Endometrial microvascular endothelial cells (primary cell): ENCODE measurements around the gene EFS. TPM values are rescaled to one million over a fixed set of nuclear protein-coding genes. Genes with fewer than 3 reads are reported as not detected.

ENCODE experiments used
- in situ Hi-C: cut with HindIII; loops from 2 replicates; pipeline ENCODE4 v1.10.0; 2017; ENCODE audit warnings: low sequenced_read_pairs, low pct_unique_long_range_greater_than_20kb; ENCODE audit errors: inconsistent ontology term
- total RNA-seq: library from RNA; depleted of rRNA; stranded (reverse); fragments of >200 nt; gene quantifications from one replicate; pipeline ENCODE4 v1.2.3, GENCODE V29; 2015; ENCODE audit errors: inconsistent ontology term

The EFS gene, protein sequence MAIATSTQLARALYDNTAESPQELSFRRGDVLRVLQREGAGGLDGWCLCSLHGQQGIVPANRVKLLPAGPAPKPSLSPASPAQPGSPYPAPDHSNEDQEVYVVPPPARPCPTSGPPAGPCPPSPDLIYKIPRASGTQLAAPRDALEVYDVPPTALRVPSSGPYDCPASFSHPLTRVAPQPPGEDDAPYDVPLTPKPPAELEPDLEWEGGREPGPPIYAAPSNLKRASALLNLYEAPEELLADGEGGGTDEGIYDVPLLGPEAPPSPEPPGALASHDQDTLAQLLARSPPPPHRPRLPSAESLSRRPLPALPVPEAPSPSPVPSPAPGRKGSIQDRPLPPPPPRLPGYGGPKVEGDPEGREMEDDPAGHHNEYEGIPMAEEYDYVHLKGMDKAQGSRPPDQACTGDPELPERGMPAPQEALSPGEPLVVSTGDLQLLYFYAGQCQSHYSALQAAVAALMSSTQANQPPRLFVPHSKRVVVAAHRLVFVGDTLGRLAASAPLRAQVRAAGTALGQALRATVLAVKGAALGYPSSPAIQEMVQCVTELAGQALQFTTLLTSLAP
- total RNA-seq = not detected

- in situ Hi-C loops = no loop called here
Measured at GRCh38 chr14:23365036-23365731, at the start of gene EFS. TSS of gene EFS (minus strand) at chr14:23365172. CDS start at chr14:23365025, 147 bp downstream.

GRCh38 chr14:23414254-23414653 is 49.3 kb upstream of the EFS start:
- in situ Hi-C loops = no loop called here

GRCh38 chr14:23413681-23414080 is 48.7 kb upstream of the EFS start:
- in situ Hi-C loops = no loop called here

GRCh38 chr14:23411563-23412525 is 46.9 kb upstream of the EFS start:
- in situ Hi-C loops = no loop called here

- in situ Hi-C loops = no loop called here
Measured at GRCh38 chr14:23409966-23410635, 45.1 kb upstream of the EFS start.

DNA sequence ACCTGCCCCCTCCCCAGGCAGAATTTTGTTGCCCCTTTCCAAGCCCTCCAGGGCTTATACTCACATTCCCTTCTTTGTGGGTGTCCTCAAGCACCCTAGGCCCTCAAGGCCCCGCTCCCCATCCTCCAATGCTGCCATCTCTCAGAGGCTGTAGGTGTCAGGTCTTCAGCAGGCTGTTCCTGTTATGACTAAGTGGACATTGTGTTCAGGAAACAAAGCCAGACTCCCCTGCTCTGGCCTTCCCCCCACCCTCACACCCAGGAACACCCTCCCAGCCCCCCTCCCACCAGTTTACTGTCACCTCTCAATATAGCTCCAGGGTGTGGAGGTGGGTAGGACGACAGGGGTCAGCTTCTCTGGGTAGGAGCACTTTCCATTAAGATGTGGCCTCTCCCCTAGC is 44.5 kb upstream of the EFS start:
- in situ Hi-C loops = no loop called here

- in situ Hi-C loops = no loop called here
Measured at GRCh38 chr14:23408307-23408630, 43.3 kb upstream of the EFS start.

GRCh38 chr14:23407516-23408306 is 42.7 kb upstream of the EFS start, which contains the start of gene MYH6:
TSS of gene MYH6 (minus strand) at chr14:23408273. CDS start at chr14:23407223, 1,050 bp downstream.
- in situ Hi-C loops = no loop called here

DNA sequence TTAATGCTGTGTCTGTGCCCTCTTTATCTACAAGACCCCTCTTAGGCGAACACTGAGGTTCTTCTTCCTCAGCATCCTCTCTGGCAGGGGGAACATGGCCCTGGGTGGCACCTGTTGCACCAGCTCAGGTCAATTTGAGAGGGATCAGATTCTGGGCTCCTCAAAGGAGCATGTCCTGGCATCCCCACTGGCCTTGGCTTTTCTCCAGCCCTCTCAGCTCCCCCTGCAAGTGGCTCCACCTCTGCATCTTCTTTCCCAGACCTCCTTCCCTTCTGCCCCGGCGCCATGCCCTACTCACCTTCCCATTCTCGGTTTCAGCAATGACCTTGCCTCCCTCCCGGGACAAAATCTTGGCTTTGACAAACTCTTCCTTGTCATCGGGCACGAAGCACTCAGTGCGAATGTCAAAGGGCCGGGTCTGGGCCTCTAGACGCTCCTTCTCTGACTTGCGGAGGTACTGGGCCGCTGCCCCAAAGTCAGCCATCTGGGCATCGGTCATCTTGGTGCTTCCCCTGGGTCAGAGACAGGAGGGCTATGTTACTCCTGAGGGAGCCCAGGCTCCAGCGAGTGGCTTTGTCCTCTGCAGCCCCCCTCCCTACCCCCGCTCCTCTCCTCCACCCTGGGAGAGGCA is 41.9 kb upstream of the EFS start:
- in situ Hi-C loops = no loop called here

DNA sequence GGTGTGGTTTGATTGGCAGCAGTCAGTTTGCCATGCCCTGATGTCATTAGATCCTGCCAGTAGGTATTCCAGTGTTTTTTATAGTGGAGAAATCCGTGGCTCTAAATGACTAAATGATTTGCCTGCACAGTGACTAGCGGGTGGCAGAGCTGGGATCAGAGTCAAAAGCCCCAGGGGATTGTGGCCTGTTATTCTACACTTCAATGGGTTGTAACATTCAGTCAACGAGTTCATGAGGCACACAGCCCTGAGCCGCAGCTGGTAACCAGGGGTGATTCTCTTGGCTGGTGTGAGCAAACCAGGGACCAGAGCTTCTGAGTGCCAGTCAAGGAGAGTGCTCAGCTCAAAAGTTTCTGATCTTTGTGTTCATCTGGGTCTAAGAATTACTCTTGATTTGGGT is 41.3 kb upstream of the EFS start:
- in situ Hi-C loops = no loop called here

DNA sequence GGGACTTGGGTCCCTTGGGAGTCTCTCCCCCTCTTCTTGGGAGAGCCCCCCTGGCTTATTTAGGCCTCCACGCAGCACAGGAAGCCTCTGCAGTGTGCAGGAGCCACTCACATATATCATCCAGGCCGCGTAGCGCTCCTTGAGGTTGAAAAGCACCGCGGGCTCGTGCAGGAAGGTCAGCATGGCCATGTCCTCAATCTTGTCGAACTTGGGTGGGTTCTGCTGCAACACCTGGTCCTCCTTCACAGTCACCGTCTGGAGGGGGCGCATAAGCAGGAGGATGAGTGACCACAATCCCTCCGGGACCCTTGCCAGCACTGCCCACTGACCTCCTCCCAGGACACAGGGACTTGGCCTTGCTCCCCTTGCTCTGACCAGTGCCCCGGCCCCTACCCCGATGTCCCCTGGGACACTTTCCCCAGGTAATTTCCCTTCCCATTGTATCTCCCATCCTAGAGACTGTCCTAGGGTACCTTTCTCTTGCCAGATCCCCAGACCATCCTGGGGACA is 40.6 kb upstream of the EFS start:
- in situ Hi-C loops = no loop called here

GRCh38 chr14:23405096-23405495 is 40.1 kb upstream of the EFS start:
- in situ Hi-C loops = no loop called here

DNA sequence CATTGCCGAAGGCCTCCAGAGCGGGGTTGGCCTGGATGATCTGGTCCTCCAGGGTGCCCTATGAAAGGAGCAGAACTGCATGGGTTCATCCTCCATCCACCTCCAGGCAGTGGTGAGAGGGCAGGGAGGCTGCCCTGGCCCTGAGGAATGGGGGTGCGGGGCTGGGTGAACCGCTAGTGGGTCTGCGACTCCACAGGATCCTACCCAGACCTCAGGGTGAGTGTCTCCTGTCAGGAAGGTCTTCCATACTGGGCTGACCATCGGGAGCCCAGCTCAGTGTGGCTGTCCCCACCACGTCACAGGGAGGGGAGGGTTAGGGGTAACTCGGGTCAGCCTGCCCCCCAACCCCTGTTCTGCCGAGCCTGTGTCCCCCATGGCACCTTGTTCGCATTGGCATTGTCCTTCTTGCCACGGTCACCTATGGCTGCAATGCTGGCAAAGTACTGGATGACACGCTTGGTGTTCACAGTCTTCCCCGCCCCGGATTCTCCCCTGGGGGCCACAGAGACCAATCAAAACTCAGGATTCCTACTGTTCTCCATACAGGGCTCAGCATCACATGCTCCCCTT is 39.4 kb upstream of the EFS start:
- in situ Hi-C loops = no loop called here

DNA sequence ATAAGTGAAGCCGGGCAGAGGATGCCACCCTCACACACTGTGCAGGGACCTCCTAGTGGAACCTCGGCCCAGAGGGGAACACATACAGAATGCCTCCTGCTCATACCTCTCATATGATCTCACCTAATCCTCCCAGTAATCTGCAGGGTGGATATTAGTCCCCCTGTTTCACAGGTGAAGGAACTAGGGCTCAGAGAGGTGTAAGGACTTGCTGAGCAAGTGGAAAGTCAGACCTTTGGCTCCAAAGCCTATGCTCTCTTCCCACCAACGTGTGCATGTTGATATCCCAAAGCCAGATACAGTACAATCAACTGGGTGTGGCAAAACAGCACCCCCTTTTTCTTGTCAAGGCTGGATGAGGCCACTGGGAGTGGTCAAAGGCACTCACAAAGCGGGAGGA is 38.9 kb upstream of the EFS start:
- in situ Hi-C loops = no loop called here

DNA sequence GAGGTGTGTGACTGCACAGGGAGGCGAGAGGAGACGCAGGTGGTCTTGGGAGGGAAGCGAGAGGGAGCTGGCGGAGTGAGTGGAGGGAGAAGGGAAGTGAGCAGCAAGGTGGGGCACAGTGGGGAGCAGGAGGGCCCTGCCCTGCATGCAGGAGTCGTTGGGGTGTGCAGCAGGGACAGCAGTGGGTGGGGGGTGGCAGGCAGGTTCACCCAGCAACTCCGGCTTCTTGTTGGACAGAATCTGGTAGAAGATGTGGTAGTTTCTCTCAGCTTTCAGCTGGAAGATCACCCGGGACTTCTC is 38.1 kb upstream of the EFS start:
- in situ Hi-C loops = no loop called here

DNA sequence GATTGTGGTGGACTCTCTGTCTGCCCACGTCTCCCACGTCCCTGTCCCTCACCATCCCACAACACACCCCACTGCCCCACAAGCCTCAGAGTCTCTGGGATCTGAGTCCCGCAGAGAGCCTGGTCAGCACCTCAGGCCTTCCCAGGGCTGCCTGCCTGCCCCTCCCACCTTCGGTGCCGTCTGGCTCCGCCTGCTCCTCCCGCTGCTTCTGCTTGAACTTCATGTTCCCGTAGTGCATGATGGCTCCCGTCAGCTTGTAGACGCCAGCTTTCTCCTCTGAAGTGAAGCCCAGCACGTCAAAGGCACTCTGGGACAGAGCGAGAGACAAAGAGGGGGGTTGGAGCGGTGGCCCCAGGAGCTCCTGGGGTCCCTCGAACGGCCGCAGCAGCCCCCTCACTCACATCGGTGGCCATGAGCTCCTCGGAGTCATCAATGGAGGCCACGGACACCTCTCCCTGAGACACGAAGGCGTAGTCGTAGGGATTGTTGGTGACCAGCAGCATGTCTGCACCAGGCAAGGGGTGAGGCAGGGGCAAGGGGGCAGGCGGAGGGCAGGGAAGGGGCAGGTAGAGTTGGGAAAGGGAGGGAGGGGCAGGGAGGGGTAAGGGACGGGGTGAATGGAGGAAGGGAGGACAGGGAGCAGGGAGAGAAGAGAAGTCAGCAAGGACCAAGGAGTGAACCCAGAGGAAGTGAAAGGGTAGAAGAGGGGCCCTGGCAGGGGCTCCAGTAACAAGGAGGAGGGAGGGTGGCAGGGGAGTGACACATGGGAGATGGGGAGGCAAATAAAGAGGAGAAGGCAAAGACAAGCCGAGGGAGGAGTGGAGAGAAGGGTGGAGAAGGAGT is 37.5 kb upstream of the EFS start:
- in situ Hi-C loops = no loop called here
